ENCODE results near the gene TRHDE. TPM values are rescaled to one million over a fixed set of nuclear protein-coding genes. Genes with fewer than 3 reads are reported as not detected.

TRHDE gene
- total RNA-seq, 1 experiment from 2014 or later: not detected

GRCh38 chr12:72264548-72265175 is 7.5 kb upstream of the TRHDE start:
- POLR2A ChIA-PET: no interaction called here
- BruUV-seq (replicated peaks): no TSS peak

DNA sequence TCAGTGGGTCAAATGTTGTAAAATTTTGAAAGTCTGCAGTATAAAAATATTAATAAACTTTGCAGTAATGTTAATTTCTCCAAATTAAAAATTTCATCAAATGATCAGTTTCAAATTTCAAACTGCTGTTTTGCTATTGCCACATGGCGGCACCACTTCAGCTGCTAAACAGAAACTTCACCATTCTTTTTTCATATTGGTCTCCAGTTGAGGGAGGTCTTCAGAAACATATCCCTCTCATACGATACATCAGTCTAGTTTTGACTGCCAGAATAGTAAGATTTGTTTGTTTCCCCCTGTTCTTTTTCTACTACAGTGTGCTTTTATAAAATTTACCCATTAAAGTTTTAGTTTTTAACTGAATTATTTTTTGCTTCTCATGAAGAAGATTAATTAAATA is 4.2 kb upstream of the TRHDE start:
- no TSS peak for BruUV-seq (replicated peaks)
- Mint-ChIP-seq H3K27ac (ENCODE audit: unreplicated experiment) (no peak overlapping the region), H3K27me3 (ENCODE audit: insufficient read depth, unreplicated experiment) (no peaks in the 10 kb centered on the region), H3K9me3 (ENCODE audit: unreplicated experiment) (no peaks in the 10 kb centered on the region), H3K4me1 (ENCODE audit: low read depth, unreplicated experiment) (no peaks in the 10 kb centered on the region), H3K4me3 (ENCODE audit: unreplicated experiment) (no peak overlapping the region), H3K36me3 (ENCODE audit: insufficient read depth, unreplicated experiment) (no peaks in the 10 kb centered on the region)
- Histone ChIP-seq H3K9me3 (no peaks in the 10 kb centered on the region), H3K27me3 (replicated peaks; ENCODE audit: control insufficient read depth, insufficient read depth, low read length) (no peaks in the 10 kb centered on the region), H3K4me1 (no peaks in the 10 kb centered on the region), H3K4me3 (ENCODE audit: low read depth, low read length) (no peak overlapping the region), H3K36me3 (ENCODE audit: control insufficient read depth, insufficient read depth, low read length) (no peaks in the 10 kb centered on the region)
- TF ChIP-seq, protein P1, sequence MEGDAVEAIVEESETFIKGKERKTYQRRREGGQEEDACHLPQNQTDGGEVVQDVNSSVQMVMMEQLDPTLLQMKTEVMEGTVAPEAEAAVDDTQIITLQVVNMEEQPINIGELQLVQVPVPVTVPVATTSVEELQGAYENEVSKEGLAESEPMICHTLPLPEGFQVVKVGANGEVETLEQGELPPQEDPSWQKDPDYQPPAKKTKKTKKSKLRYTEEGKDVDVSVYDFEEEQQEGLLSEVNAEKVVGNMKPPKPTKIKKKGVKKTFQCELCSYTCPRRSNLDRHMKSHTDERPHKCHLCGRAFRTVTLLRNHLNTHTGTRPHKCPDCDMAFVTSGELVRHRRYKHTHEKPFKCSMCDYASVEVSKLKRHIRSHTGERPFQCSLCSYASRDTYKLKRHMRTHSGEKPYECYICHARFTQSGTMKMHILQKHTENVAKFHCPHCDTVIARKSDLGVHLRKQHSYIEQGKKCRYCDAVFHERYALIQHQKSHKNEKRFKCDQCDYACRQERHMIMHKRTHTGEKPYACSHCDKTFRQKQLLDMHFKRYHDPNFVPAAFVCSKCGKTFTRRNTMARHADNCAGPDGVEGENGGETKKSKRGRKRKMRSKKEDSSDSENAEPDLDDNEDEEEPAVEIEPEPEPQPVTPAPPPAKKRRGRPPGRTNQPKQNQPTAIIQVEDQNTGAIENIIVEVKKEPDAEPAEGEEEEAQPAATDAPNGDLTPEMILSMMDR (IDR thresholded peaks at IDR 0.05; ENCODE audit: insufficient read depth in 1 of 2, low read depth in 1 of 2, low read length in 1 of 2, severe bottlenecking in 1 of 2, unreplicated experiment in 1 of 2): peak in 1 of 2 experiments; percentile 24
- CTCF ChIA-PET: no interaction called here
- no peak for DNase-seq
- intact Hi-C loops (cut with micrococcal nuclease; ENCODE audit: unreplicated experiment): no loop called here
- POLR2A ChIA-PET: no interaction called here

More at GRCh38 chr12:72264548-72265175, 7.5 kb upstream of the TRHDE start:
- no peaks in the 10 kb centered on the region for H3K4me1 ChIP-seq
- no peaks in the 10 kb centered on the region for H3K36me3 Mint-ChIP-seq (ENCODE audit: insufficient read depth, unreplicated experiment)
- no peak overlapping the region for H3K4me3 Mint-ChIP-seq (ENCODE audit: unreplicated experiment)
- no peaks in the 10 kb centered on the region for H3K4me1 Mint-ChIP-seq (ENCODE audit: low read depth, unreplicated experiment)
- TF ChIP-seq, protein P1 (IDR thresholded peaks at IDR 0.05; ENCODE audit: insufficient read depth in 1 of 2, low read depth in 1 of 2, low read length in 1 of 2, severe bottlenecking in 1 of 2, unreplicated experiment in 1 of 2): peak; percentile 11 to 52
- CTCF ChIA-PET: interaction anchor here (0.6 to 1.1 kb wide), 2 partner anchors 22 to 247 kb away, joined by 3 to 6 read pairs; no protein-coding TSS in a partner anchor
- no peaks in the 10 kb centered on the region for H3K9me3 ChIP-seq
- H3K27me3 Mint-ChIP-seq (ENCODE audit: insufficient read depth, unreplicated experiment): no peaks in the 10 kb centered on the region
- H3K36me3 ChIP-seq (ENCODE audit: control insufficient read depth, insufficient read depth, low read length): no peaks in the 10 kb centered on the region
- no peak overlapping the region for H3K4me3 ChIP-seq (ENCODE audit: low read depth, low read length)
- peak in 1 of 2 experiments; percentile 20 for DNase-seq
- H3K9me3 Mint-ChIP-seq (ENCODE audit: unreplicated experiment): no peaks in the 10 kb centered on the region
- intact Hi-C loops (cut with micrococcal nuclease; ENCODE audit: unreplicated experiment): loop anchor here (1.0 to 2.0 kb wide), 3 partner anchors 18 to 248 kb away; no protein-coding TSS in a partner anchor
- H3K27ac Mint-ChIP-seq (ENCODE audit: unreplicated experiment): no peak overlapping the region
- no peaks in the 10 kb centered on the region for H3K27me3 ChIP-seq (replicated peaks; ENCODE audit: control insufficient read depth, insufficient read depth, low read length)

DNA sequence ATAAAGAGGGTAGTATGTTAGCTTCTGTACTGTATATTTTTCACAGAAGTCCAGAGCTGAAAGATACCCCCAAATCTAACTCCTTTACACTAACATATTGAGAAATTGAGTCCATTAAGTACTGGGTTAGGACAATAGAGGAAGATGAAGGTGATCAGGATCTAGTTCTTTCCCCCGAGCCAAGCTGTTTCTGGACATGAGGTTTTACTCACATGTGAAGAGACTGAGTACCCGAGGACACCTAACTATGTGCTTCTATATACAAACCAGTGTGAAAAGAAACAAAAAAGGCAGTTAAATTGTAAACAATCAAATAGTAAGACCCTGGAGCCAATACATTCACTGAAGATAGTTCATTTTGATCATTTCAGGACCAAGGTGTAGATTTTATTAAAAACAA is 3.8 kb upstream of the TRHDE start:
- Mint-ChIP-seq H3K9me3 (ENCODE audit: unreplicated experiment) (no peaks in the 10 kb centered on the region), H3K27ac (ENCODE audit: unreplicated experiment) (no peak overlapping the region), H3K27me3 (ENCODE audit: insufficient read depth, unreplicated experiment) (no peaks in the 10 kb centered on the region), H3K36me3 (ENCODE audit: insufficient read depth, unreplicated experiment) (no peaks in the 10 kb centered on the region), H3K4me1 (ENCODE audit: low read depth, unreplicated experiment) (no peaks in the 10 kb centered on the region), H3K4me3 (ENCODE audit: unreplicated experiment) (no peak overlapping the region)
- Histone ChIP-seq H3K4me3 (ENCODE audit: low read depth, low read length) (no peak overlapping the region), H3K36me3 (ENCODE audit: control insufficient read depth, insufficient read depth, low read length) (no peaks in the 10 kb centered on the region), H3K4me1 (no peaks in the 10 kb centered on the region), H3K27me3 (replicated peaks; ENCODE audit: control insufficient read depth, insufficient read depth, low read length) (no peaks in the 10 kb centered on the region), H3K9me3 (no peaks in the 10 kb centered on the region)
- TF ChIP-seq, protein P1 (IDR thresholded peaks at IDR 0.05; ENCODE audit: insufficient read depth in 1 of 2, low read depth in 1 of 2, low read length in 1 of 2, severe bottlenecking in 1 of 2, unreplicated experiment in 1 of 2): no peak
- no peak for DNase-seq
- BruUV-seq (replicated peaks): no TSS peak
- intact Hi-C loops (cut with micrococcal nuclease; ENCODE audit: unreplicated experiment): no loop called here
- ChIA-PET CTCF (no interaction called here), POLR2A (no interaction called here)

Measured in Caco-2 (cell line).